Keratinocyte (primary cell): ENCODE data around the gene BLOC1S2. TPM values are rescaled to one million over a fixed set of nuclear protein-coding genes. Genes with fewer than 3 reads are reported as not detected.

Experiments
- DNase-seq: peaks from one replicate; pipeline ENCODE4 v3.0.0-alpha.2; 2011; ENCODE audit warnings: low read depth, missing footprints, low spot score
- FAIRE-seq: peaks from 2 replicates; lab custom pipeline; 2011; peaks lifted over from hg19 to GRCh38; lab: Jason Lieb, UNC
- H2AFZ ChIP-seq: 2 replicates; pipeline ENCODE4 v1.6.0; 2012; ENCODE audit warnings: low read length, control low read depth, inconsistent platforms; ENCODE audit not compliant: control insufficient read depth
- H3K27ac ChIP-seq: 2 replicates; pipeline ENCODE4 v1.5.1; 2011; ENCODE audit warnings: low read length; ENCODE audit not compliant: control insufficient read depth, insufficient read depth
- H3K27me3 ChIP-seq: 3 replicates; pipeline ENCODE4 v1.6.0; 2011; ENCODE audit warnings: low read length; ENCODE audit not compliant: control insufficient read depth, insufficient read depth; ENCODE audit errors: extremely low read depth
- H3K36me3 ChIP-seq, 2 experiments: 2 replicates in 1 of 2; 3 replicates in 1 of 2; pipeline ENCODE4 v1.5.1; 2011; ENCODE audit warnings: low read length in 2 of 2, mild to moderate bottlenecking in 1 of 2; ENCODE audit not compliant: control insufficient read depth in 2 of 2, insufficient read depth in 2 of 2; ENCODE audit errors: extremely low read depth in 1 of 2
- H3K4me1 ChIP-seq: 3 replicates; pipeline ENCODE4 v1.5.1; 2011; ENCODE audit warnings: low read length; ENCODE audit not compliant: control insufficient read depth, insufficient read depth; ENCODE audit errors: extremely low read depth
- H3K4me2 ChIP-seq: 3 replicates; pipeline ENCODE4 v1.6.0; 2011; ENCODE audit warnings: low read depth, low read length; ENCODE audit not compliant: control insufficient read depth, insufficient read depth; ENCODE audit errors: extremely low read depth
- H3K4me3 ChIP-seq, 3 experiments: fragments of 200-600 bp in 1 of 3; sonication (generic) in 1 of 3; 2 replicates in 2 of 3; 3 replicates in 1 of 3; pipeline ENCODE4 v1.5.1; 2011 to 2016; ENCODE audit warnings: low read length in 3 of 3, mild to moderate bottlenecking in 3 of 3, control low read depth in 2 of 3, inconsistent platforms in 1 of 3, low read depth in 1 of 3, mixed read lengths in 1 of 3, mixed run types in 1 of 3, moderate library complexity in 1 of 3; ENCODE audit not compliant: control insufficient read depth in 2 of 3, insufficient read depth in 2 of 3; ENCODE audit errors: extremely low read depth in 1 of 3
- H3K79me2 ChIP-seq: 2 replicates; pipeline ENCODE4 v1.6.0; 2012; ENCODE audit warnings: low read length; ENCODE audit not compliant: control insufficient read depth, insufficient read depth
- H3K9ac ChIP-seq: 3 replicates; pipeline ENCODE4 v1.6.0; 2011; ENCODE audit warnings: low read length; ENCODE audit not compliant: control insufficient read depth, insufficient read depth; ENCODE audit errors: extremely low read depth
- H3K9me1 ChIP-seq: 3 replicates; pipeline ENCODE4 v1.6.0; 2011; ENCODE audit warnings: low read length; ENCODE audit not compliant: control insufficient read depth, insufficient read depth; ENCODE audit errors: extremely low read depth
- H3K9me3 ChIP-seq: 2 replicates; pipeline ENCODE4 v1.5.1; 2012; ENCODE audit warnings: low read depth, low read length; ENCODE audit not compliant: control insufficient read depth
- H4K20me1 ChIP-seq: 3 replicates; pipeline ENCODE4 v1.6.0; 2011; ENCODE audit warnings: low read length; ENCODE audit not compliant: control insufficient read depth, insufficient read depth; ENCODE audit errors: extremely low read depth
- CTCF ChIP-seq, 3 experiments: IDR thresholded peaks in 1 of 3; conservative IDR thresholded peaks in 1 of 3; optimal IDR thresholded peaks in 1 of 3; 2 replicates in 2 of 3; 3 replicates in 1 of 3; pipeline versions ENCODE3 to v1.5.1; 2011; ENCODE audit warnings: low read length in 3 of 3, mild to moderate bottlenecking in 3 of 3, moderate library complexity in 2 of 3, control low read depth in 1 of 3, inconsistent platforms in 1 of 3; ENCODE audit not compliant: insufficient read depth in 2 of 3; ENCODE audit errors: extremely low read depth in 1 of 3
- EZH2 ChIP-seq: IDR thresholded peaks from one replicate; pipeline ENCODE4 v1.6.1; 2012; ENCODE audit warnings: inconsistent platforms, mild to moderate bottlenecking, low read length, moderate library complexity
- dilution Hi-C: fragments of 300-500 bp; cut with MboI; formaldehyde crosslinking; loops from one replicate; pipeline ENCODE4 v1.7.0; 2020; ENCODE audit warnings: low sequenced_read_pairs; ENCODE audit not compliant: extremely low pct_ligation_motif_present
- polyA plus RNA-seq, 5 experiments: library from polyadenylated mRNA; depleted of rRNA in 3 of 5; stranded (reverse) in 3 of 5; stranded (forward) in 1 of 5; unstranded in 1 of 5; fragments of >200 nt; gene quantifications; 1 replicate in 1 of 5; 2 replicates in 3 of 5; 3 replicates in 1 of 5; pipeline versions ENCODE4 v1.2.1 to v1.2.3, GENCODE V29; 2011 to 2012; ENCODE audit warnings: missing spikeins in 2 of 5, low read depth in 1 of 5, low replicate concordance in 1 of 5

The BLOC1S2 gene
- polyA plus RNA-seq, 1 donor (not counting 4 experiments of a cell fraction or from before 2014, with no cell fraction given): 74.1 TPM

GRCh38 chr10:100248820-100249219 lies 37.7 kb downstream of the BLOC1S2 start:
- H3K9me1 ChIP-seq: no peaks in the 10 kb centered on the region
- no peak for TF ChIP-seq EZH2
- no peak for TF ChIP-seq CTCF (optimal IDR thresholded peaks at IDR 0.05 in 1 of 3, IDR thresholded peaks at IDR 0.05 in 1 of 3, conservative IDR thresholded peaks at IDR 0.05 in 1 of 3; ENCODE audit: extremely low read depth in 1 of 3, insufficient read depth in 2 of 3, low read length in 3 of 3)
- FAIRE-seq (no peak), DNase-seq (no peak)
- no peaks in the 10 kb centered on the region for H3K9me3 ChIP-seq
- no peak overlapping the region for H2AFZ ChIP-seq
- no peaks in the 10 kb centered on the region for H3K79me2 ChIP-seq
- no peak overlapping the region for H3K4me3 ChIP-seq
- H3K4me2 ChIP-seq: no peak overlapping the region
- H4K20me1 ChIP-seq: no peaks in the 10 kb centered on the region
- H3K9ac ChIP-seq: no peak overlapping the region
- H3K36me3 ChIP-seq: peaks cover 11 to 15% of the 10 kb centered on the region in 2 experiments
- dilution Hi-C loops: no loop called here
- no peak overlapping the region for H3K27ac ChIP-seq
- H3K4me1 ChIP-seq: no peaks in the 10 kb centered on the region
- H3K27me3 ChIP-seq: no peaks in the 10 kb centered on the region

- no peaks in the 10 kb centered on the region for H3K79me2 ChIP-seq
- no peaks in the 10 kb centered on the region for H4K20me1 ChIP-seq
- no peaks in the 10 kb centered on the region for H3K9me1 ChIP-seq
- no peaks in the 10 kb centered on the region for H3K4me1 ChIP-seq
- no peak overlapping the region for H3K27ac ChIP-seq
- H3K27me3 ChIP-seq: no peaks in the 10 kb centered on the region
- no peak for TF ChIP-seq CTCF (optimal IDR thresholded peaks at IDR 0.05 in 1 of 3, IDR thresholded peaks at IDR 0.05 in 1 of 3, conservative IDR thresholded peaks at IDR 0.05 in 1 of 3; ENCODE audit: extremely low read depth in 1 of 3, insufficient read depth in 2 of 3, low read length in 3 of 3)
- no peak for TF ChIP-seq EZH2
- no peak overlapping the region for H3K4me3 ChIP-seq
- no peak for DNase-seq
- H3K36me3 ChIP-seq: peaks cover 16 to 18% of the 10 kb centered on the region in 2 experiments
- FAIRE-seq: no peak
- H3K9me3 ChIP-seq: no peaks in the 10 kb centered on the region
- H3K9ac ChIP-seq: no peak overlapping the region
- H2AFZ ChIP-seq: no peak overlapping the region
- no peak overlapping the region for H3K4me2 ChIP-seq
- dilution Hi-C loops: no loop called here
Observed at GRCh38 chr10:100245484-100246220, 40.8 kb downstream of the BLOC1S2 start.
